Measurements from ENCODE around the gene MED15. TPM values are rescaled to one million over a fixed set of nuclear protein-coding genes. Genes with fewer than 3 reads are reported as not detected.
A peak's percentile ranks its signal among the peaks of the same experiment; 100 is the strongest.

MED15 gene
- total RNA-seq: 10 to 100 TPM; 36.5 to 90.5 (median 57.2) TPM

GRCh38 chr22:20507253-20508066, at the start of gene MED15:
Gene MED15 (plus strand): TSS chr22:20507610. CDS start chr22:20507679, 69 bp downstream.
- no peak for TF ChIP-seq CTCF (IDR thresholded peaks at IDR 0.05)
- DNase-seq (ENCODE audit: low spot score) (peak; percentile 72), ATAC-seq (ENCODE audit: low FRiP score) (peak; percentile 76)

GRCh38 chr22:20458530-20459151, 48.8 kb upstream of the MED15 start:
- DNase-seq (ENCODE audit: low spot score) (no peak), ATAC-seq (ENCODE audit: low FRiP score) (no peak)
- no peak for TF ChIP-seq CTCF (IDR thresholded peaks at IDR 0.05)

GRCh38 chr22:20459152-20459542, 48.3 kb upstream of the MED15 start:
- DNase-seq (ENCODE audit: low spot score) (no peak), ATAC-seq (ENCODE audit: low FRiP score) (no peak)
- no peak for TF ChIP-seq CTCF (IDR thresholded peaks at IDR 0.05)

GRCh38 chr22:20459862-20460261, 47.5 kb upstream of the MED15 start:
- DNase-seq (ENCODE audit: low spot score) (no peak), ATAC-seq (ENCODE audit: low FRiP score) (no peak)
- TF ChIP-seq CTCF (IDR thresholded peaks at IDR 0.05): no peak

GRCh38 chr22:20463324-20464095, 43.9 kb upstream of the MED15 start:
- ATAC-seq (ENCODE audit: low FRiP score) (no peak), DNase-seq (ENCODE audit: low spot score) (no peak)
- TF ChIP-seq CTCF (IDR thresholded peaks at IDR 0.05): no peak

GRCh38 chr22:20464096-20464614, 43.3 kb upstream of the MED15 start:
- DNase-seq (ENCODE audit: low spot score): no peak
- no peak for ATAC-seq (ENCODE audit: low FRiP score)
- TF ChIP-seq CTCF (IDR thresholded peaks at IDR 0.05): no peak

Measured in omental fat pad (tissue), 4 donors.